Measurements from ENCODE around the gene FOXE3.

DNA sequence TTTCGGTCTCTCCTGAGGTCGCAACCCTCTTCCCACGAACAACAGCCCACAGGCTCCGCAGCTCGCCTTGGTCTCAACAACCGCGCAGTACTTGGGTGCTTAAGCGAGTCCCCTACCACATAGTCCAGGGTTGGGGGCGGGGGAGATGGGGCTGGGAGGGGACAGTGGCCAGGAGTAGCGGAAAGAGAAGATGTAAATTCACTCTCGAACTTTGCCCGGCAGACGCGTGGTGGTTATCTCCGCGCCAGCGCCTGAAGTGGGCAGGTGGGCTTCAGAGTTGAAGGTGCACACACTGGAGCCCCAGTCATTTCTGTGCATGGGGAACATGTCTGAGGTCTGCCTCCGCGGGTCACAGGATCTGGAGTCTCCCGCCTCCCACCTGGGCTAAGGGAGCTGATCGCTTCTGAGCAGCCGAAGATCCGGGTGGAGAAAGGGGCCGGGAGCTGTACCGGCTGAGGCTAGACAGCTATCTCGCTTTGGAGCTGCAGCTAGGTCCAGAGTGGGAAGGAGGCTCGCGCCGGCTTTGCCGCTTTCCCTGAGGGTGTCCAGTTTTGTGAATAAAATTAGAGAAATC, 17.5 kb downstream of the FOXE3 start:
- no peak for TF ChIP-seq EP300 (IDR thresholded peaks at IDR 0.05)
- no peak for TF ChIP-seq POLR2A (IDR thresholded peaks at IDR 0.05)

Measured in ovary (tissue), 1 donor.